Lower leg skin (tissue), 4 donors: ENCODE data around the gene NLN. TPM values are rescaled to one million over a fixed set of nuclear protein-coding genes. Genes with fewer than 3 reads are reported as not detected.
"Not testable (repeated sequence)": the region's sequence is repeated elsewhere in the genome, so short reads cannot be mapped to it uniquely, and the experiment has no call there.

Source experiments
- DNase-seq, 2 donors: peaks; one replicate each; pipeline ENCODE4 v3.0.0-alpha.2; 2019; ENCODE audit warnings: low spot score in 2 of 2
- H3K4me3 ChIP-seq: fragments of 200-600 bp; sonication (generic); 2 replicates; pipeline ENCODE4 v1.5.1; 2017; ENCODE audit warnings: mild to moderate bottlenecking, low read depth; ENCODE audit not compliant: poor library complexity, severe bottlenecking
- POLR2A ChIP-seq, 2 donors: fragments of 450-650 bp; IDR thresholded peaks; one replicate each; pipeline ENCODE4 v1.6.1; 2016 to 2017; ENCODE audit warnings: antibody characterized with exemption in 2 of 2, mild to moderate bottlenecking in 1 of 2, moderate library complexity in 1 of 2
- WGBS, 2 donors: methylation state at CpG; one replicate each; pipeline ENCODE4 v1.1.5; 2018; 5-methylcytosine and 5-hydroxymethylcytosine counted together
- intact Hi-C: fragments of 100-400 bp; cut with DNase I; formaldehyde crosslinking; loops from one replicate; pipeline ENCODE4 v1.15.0; 2023; ENCODE audit warnings: low total_unique reads
- total RNA-seq, 4 donors: library from RNA; depleted of rRNA; stranded (reverse); fragments of >200 nt; gene quantifications; one replicate each; pipeline ENCODE4 v1.1.0, GENCODE V29; 2016
- TF ChIP-seq, protein P1 (sequence below), 3 donors: fragments of 450-650 bp; IDR thresholded peaks; one replicate each; pipeline ENCODE4 v1.5.1; 2016; ENCODE audit warnings: antibody characterized with exemption in 3 of 3, mild to moderate bottlenecking in 3 of 3, moderate library complexity in 2 of 3

The NLN gene
- total RNA-seq, 4 donors from 2014 or later = 14.0 to 18.8 (median 16.4) TPM

GRCh38 chr5:65840071-65840470 lies 118.1 kb downstream of the NLN start:
- TF ChIP-seq, protein P1, sequence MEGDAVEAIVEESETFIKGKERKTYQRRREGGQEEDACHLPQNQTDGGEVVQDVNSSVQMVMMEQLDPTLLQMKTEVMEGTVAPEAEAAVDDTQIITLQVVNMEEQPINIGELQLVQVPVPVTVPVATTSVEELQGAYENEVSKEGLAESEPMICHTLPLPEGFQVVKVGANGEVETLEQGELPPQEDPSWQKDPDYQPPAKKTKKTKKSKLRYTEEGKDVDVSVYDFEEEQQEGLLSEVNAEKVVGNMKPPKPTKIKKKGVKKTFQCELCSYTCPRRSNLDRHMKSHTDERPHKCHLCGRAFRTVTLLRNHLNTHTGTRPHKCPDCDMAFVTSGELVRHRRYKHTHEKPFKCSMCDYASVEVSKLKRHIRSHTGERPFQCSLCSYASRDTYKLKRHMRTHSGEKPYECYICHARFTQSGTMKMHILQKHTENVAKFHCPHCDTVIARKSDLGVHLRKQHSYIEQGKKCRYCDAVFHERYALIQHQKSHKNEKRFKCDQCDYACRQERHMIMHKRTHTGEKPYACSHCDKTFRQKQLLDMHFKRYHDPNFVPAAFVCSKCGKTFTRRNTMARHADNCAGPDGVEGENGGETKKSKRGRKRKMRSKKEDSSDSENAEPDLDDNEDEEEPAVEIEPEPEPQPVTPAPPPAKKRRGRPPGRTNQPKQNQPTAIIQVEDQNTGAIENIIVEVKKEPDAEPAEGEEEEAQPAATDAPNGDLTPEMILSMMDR (IDR thresholded peaks at IDR 0.05) = no peak
- no peak for TF ChIP-seq POLR2A (IDR thresholded peaks at IDR 0.05)

DNA sequence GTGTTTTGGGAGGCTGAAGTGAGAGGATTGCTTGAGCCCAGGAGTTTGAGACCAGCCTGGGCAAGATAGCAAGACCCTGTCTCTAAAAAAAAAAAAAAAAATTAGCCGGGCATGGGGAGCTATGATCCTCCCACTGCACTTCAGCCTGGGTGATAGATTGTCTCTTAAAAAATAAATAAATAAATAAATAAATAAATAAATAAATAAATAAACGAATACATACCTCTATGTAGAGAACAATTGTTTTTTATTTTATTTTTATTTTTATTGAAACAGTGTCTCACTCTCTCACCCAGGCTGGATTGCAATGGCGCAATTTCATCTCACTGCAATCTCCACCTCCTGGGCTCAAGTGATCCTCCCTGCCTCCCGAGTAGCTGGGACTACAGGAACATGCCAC lies 122.8 kb downstream of the NLN start:
- intact Hi-C loops, DNase-seq, H3K4me3 ChIP-seq: not testable (repeated sequence)
- WGBS, 2 donors = 85 to 88% methylated on average over 4 of the region's 4 CpGs

More at GRCh38 chr5:65840071-65840470, 118.1 kb downstream of the NLN start:
- H3K4me3 ChIP-seq = no peak overlapping the region
- WGBS, 2 donors = 75 to 77% methylated on average over 3 of the region's 3 CpGs
- intact Hi-C loops = no loop called here
- no peak for DNase-seq

- intact Hi-C loops = no loop called here
- 90 to 94% methylated on average over 1 of the region's 1 CpG for WGBS, 2 donors
- H3K4me3 ChIP-seq = no peak overlapping the region
- DNase-seq = no peak
- TF ChIP-seq, protein P1 (IDR thresholded peaks at IDR 0.05) = no peak
- TF ChIP-seq POLR2A (IDR thresholded peaks at IDR 0.05) = no peak
These were observed 124.1 kb downstream of the NLN start for GRCh38 chr5:65846101-65846500.

DNA sequence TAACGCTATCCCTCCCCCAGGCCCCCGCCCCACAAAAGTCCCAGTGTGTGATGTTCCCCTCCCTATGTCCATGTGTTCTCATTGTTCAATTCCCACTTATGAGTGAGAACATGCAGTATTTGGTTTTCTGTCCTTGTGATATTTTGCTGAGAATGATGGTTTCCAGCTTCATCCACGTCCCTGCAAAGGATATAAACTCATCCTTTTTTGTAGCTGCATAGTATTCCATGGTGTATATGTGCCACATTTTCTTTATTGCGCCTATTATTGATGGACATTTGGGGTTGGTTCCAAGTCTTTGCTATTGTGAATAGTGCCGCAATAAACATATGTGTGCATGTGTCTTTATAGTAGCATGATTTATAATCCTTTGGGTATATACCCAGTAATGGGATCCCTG lies 125.0 kb downstream of the NLN start:
- intact Hi-C loops, DNase-seq, H3K4me3 ChIP-seq: not testable (repeated sequence)
- WGBS, 2 donors = 95 to 96% methylated on average over 5 of the region's 5 CpGs

- DNase-seq, intact Hi-C loops, H3K4me3 ChIP-seq: not testable (repeated sequence)
- 74 to 79% methylated on average over 1 of the region's 1 CpG for WGBS, 2 donors
These were observed 127.9 kb downstream of the NLN start for GRCh38 chr5:65849918-65850317.

GRCh38 chr5:65854925-65855324 lies 132.9 kb downstream of the NLN start:
- intact Hi-C loops = no loop called here
- 94 to 95% methylated on average over 2 of the region's 2 CpGs for WGBS, 2 donors
- no peak overlapping the region for H3K4me3 ChIP-seq
- no peak for DNase-seq
- no peak for TF ChIP-seq POLR2A (IDR thresholded peaks at IDR 0.05)
- TF ChIP-seq, protein P1 (IDR thresholded peaks at IDR 0.05) = no peak

- no peak for DNase-seq
These were observed 133.8 kb downstream of the NLN start for GRCh38 chr5:65855766-65856315.

More at GRCh38 chr5:65855766-65856315, 133.8 kb downstream of the NLN start:
- H3K4me3 ChIP-seq = no peak overlapping the region
- intact Hi-C loops = no loop called here
- TF ChIP-seq, protein P1 (IDR thresholded peaks at IDR 0.05) = no peak
- TF ChIP-seq POLR2A (IDR thresholded peaks at IDR 0.05) = no peak
